Activated CD8-positive, alpha-beta T cell treated with anti-CD3 and anti-CD28 coated beads for 36 hours (primary cell): ENCODE measurements around the gene DIRAS1. TPM values are rescaled to one million over a fixed set of nuclear protein-coding genes. Genes with fewer than 3 reads are reported as not detected.
"Not testable (repeated sequence)": the region's sequence is repeated elsewhere in the genome, so short reads cannot be mapped to it uniquely, and the experiment has no call there.

ENCODE experiments used
- ATAC-seq: fragments of 200-7000 bp; cut with Tn5 transposase; one replicate; pipeline ENCODE4 v1.10.0; 2021; ENCODE audit warnings: mild to moderate bottlenecking, moderate library complexity
- CTCF ChIA-PET: fragments of 350-600 bp; sonication (Branson Sonifier 250); formaldehyde crosslinking; loops from one replicate; lab custom pipeline; 2021; ENCODE audit warnings: antibody characterized with exemption; lab: Charles Lee
- POLR2A ChIA-PET: fragments of 350-600 bp; sonication (Branson Sonifier 250); formaldehyde crosslinking; loops from one replicate; lab custom pipeline; 2021; ENCODE audit warnings: antibody characterized with exemption; lab: Charles Lee
- DNase-seq: peaks from one replicate; pipeline ENCODE4 v3.0.0-alpha.2; 2020
- H3K27ac Mint-ChIP-seq: one replicate; pipeline ENCODE4 v1.8.0; 2021; ENCODE audit warnings: mild to moderate bottlenecking, mixed read lengths
- H3K27me3 Mint-ChIP-seq: one replicate; pipeline ENCODE4 v1.8.0; 2021; ENCODE audit warnings: mixed read lengths
- H3K36me3 Mint-ChIP-seq: one replicate; pipeline ENCODE4 v1.8.0; 2021; ENCODE audit warnings: low read depth, mixed read lengths
- H3K4me1 Mint-ChIP-seq: one replicate; pipeline ENCODE4 v1.8.0; 2021; ENCODE audit warnings: low read depth, mixed read lengths
- H3K4me3 Mint-ChIP-seq: one replicate; pipeline ENCODE4 v1.8.0; 2021; ENCODE audit warnings: mild to moderate bottlenecking, moderate library complexity, mixed read lengths
- H3K9me3 Mint-ChIP-seq: one replicate; pipeline ENCODE4 v1.8.0; 2021; ENCODE audit warnings: mixed read lengths
- CTCF ChIP-seq: fragments of 200-600 bp; IDR thresholded peaks from one replicate; pipeline ENCODE4 v1.8.0; 2022; ENCODE audit warnings: antibody characterized with exemption, mild to moderate bottlenecking
- intact Hi-C: fragments of 100-400 bp; cut with micrococcal nuclease; formaldehyde crosslinking; loops from one replicate; pipeline ENCODE4 v1.10.0; 2022
- total RNA-seq, 2 experiments: library from RNA; stranded (reverse); gene quantifications; one replicate each; pipeline ENCODE4 v1.2.3, GENCODE V29; 2021

Gene DIRAS1
- total RNA-seq, 2 experiments from 2014 or later: 0.09 TPM; not detected in 1

- no peaks in the 10 kb centered on the region for H3K36me3 Mint-ChIP-seq
- no peak overlapping the region for H3K4me3 Mint-ChIP-seq
- no peak for TF ChIP-seq CTCF
- no peaks in the 10 kb centered on the region for H3K27me3 Mint-ChIP-seq
- ChIA-PET CTCF (no interaction called here), POLR2A (no interaction called here)
- DNase-seq (no peak), ATAC-seq (no peak)
- no peak overlapping the region for H3K27ac Mint-ChIP-seq
- no peaks in the 10 kb centered on the region for H3K9me3 Mint-ChIP-seq
- intact Hi-C loops: no loop called here
- no peaks in the 10 kb centered on the region for H3K4me1 Mint-ChIP-seq
Measured at GRCh38 chr19:2685204-2685704, 35.9 kb downstream of the DIRAS1 start.

- H3K36me3 Mint-ChIP-seq: no peaks in the 10 kb centered on the region
- ChIA-PET POLR2A (no interaction called here), CTCF (interaction anchor here (1.2 kb wide), 1 partner anchor 35 kb away, joined by 3 read pairs; no protein-coding TSS in a partner anchor)
- H3K27me3 Mint-ChIP-seq: no peaks in the 10 kb centered on the region
- intact Hi-C loops: no loop called here
- DNase-seq (no peak), ATAC-seq (no peak)
- no peak overlapping the region for H3K4me3 Mint-ChIP-seq
- TF ChIP-seq CTCF: no peak
- no peaks in the 10 kb centered on the region for H3K9me3 Mint-ChIP-seq
- no peaks in the 10 kb centered on the region for H3K4me1 Mint-ChIP-seq
- no peak overlapping the region for H3K27ac Mint-ChIP-seq
Measured at GRCh38 chr19:2683430-2684003, 37.7 kb downstream of the DIRAS1 start.

DNA sequence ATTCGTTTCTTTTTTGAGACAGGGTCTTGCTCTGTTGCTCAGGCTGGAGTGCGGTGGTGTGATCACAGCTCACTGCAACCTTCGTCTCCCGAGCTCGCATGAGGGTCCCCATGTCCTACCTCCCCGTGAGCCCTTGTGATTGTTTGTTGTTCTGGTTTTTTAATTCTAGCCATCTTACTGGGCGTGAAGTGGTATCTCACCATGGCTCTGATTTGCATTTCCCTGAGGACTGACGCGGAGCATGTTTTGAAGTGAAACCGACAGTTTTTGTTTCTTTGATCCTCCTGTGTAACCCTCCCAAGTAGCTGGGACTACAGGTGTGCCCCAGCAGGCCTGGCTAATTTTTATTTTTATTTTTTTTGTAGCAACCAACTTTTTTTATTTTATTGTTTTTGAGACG, 40.4 kb downstream of the DIRAS1 start:
- ChIA-PET POLR2A (no interaction called here), CTCF (interaction anchor here (0.8 to 1.1 kb wide), 2 partner anchors 32 to 44 kb away, joined by 3 to 4 read pairs; no protein-coding TSS in a partner anchor)
- H3K9me3 Mint-ChIP-seq: peaks cover 2% of the 10 kb centered on the region
- H3K4me3 Mint-ChIP-seq: no peak overlapping the region
- no peaks in the 10 kb centered on the region for H3K4me1 Mint-ChIP-seq
- no peak overlapping the region for H3K27ac Mint-ChIP-seq
- no peak for TF ChIP-seq CTCF
- H3K36me3 Mint-ChIP-seq: no peaks in the 10 kb centered on the region
- intact Hi-C loops: no loop called here
- no peaks in the 10 kb centered on the region for H3K27me3 Mint-ChIP-seq
- ATAC-seq: no peak
- DNase-seq: no peak

DNA sequence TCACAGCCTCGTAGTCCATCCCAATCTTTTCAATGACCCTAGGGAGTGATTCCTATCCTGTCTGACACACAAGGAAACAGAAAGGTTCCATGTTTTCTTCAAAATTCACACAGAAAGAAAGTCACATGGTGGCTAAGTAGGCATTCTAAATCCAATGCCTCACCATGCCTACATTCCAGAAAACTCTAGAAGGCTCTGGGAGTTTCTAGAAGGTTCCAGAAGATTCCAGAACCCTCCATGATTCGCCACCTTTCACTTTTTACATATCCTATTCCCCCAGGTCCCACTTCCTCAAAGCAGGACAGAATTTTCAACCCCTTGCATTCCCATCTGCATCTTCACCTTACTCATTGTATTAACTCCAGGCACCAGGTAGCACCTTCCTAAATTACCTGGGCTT, 41.7 kb downstream of the DIRAS1 start:
- no peaks in the 10 kb centered on the region for H3K4me1 Mint-ChIP-seq
- H3K27ac Mint-ChIP-seq: no peak overlapping the region
- no peaks in the 10 kb centered on the region for H3K27me3 Mint-ChIP-seq
- ChIA-PET CTCF (no interaction called here), POLR2A (no interaction called here)
- H3K4me3 Mint-ChIP-seq: no peak overlapping the region
- peaks cover 2% of the 10 kb centered on the region for H3K9me3 Mint-ChIP-seq
- ATAC-seq: no peak
- TF ChIP-seq CTCF: no peak
- intact Hi-C loops: no loop called here
- no peaks in the 10 kb centered on the region for H3K36me3 Mint-ChIP-seq
- DNase-seq: no peak

- CTCF ChIA-PET, ATAC-seq, DNase-seq, H3K4me1 Mint-ChIP-seq, H3K27ac Mint-ChIP-seq, H3K36me3 Mint-ChIP-seq, H3K4me3 Mint-ChIP-seq, POLR2A ChIA-PET, intact Hi-C loops, H3K9me3 Mint-ChIP-seq, H3K27me3 Mint-ChIP-seq: not testable (repeated sequence)
Measured at GRCh38 chr19:2678948-2679347, 42.2 kb downstream of the DIRAS1 start.
